Suppressor macrophage (primary cell): ENCODE data around the gene LTA4H.
"Not testable (repeated sequence)": the region's sequence is repeated elsewhere in the genome, so short reads cannot be mapped to it uniquely, and the experiment has no call there.

Source experiments
- DNase-seq, 4 experiments: peaks; one replicate each; pipeline ENCODE4 v3.0.0-alpha.2; 2020 to 2022

The LTA4H gene

GRCh38 chr12:95990136-95990535, 45.3 kb downstream of the LTA4H start:
- no peak for DNase-seq

- no peak for DNase-seq
Observed at GRCh38 chr12:95989504-95990123, 45.8 kb downstream of the LTA4H start.

- DNase-seq: no peak
Observed at GRCh38 chr12:95988506-95989275, 46.7 kb downstream of the LTA4H start.

GRCh38 chr12:95986635-95987570, 48.5 kb downstream of the LTA4H start:
- DNase-seq: no peak

- no peak for DNase-seq
Observed at GRCh38 chr12:95984682-95985081, 50.7 kb downstream of the LTA4H start.

GRCh38 chr12:95982602-95983001, 52.8 kb downstream of the LTA4H start:
- DNase-seq: no peak

- DNase-seq: no peak
Observed at GRCh38 chr12:95980437-95980836, 55.0 kb downstream of the LTA4H start.

GRCh38 chr12:95978774-95979173, 56.6 kb downstream of the LTA4H start:
- DNase-seq: no peak

GRCh38 chr12:95978351-95978750, 57.0 kb downstream of the LTA4H start:
- DNase-seq: no peak

- no peak for DNase-seq
Observed at GRCh38 chr12:95977764-95978305, 57.6 kb downstream of the LTA4H start.

GRCh38 chr12:95976416-95976832, 59.0 kb downstream of the LTA4H start:
- DNase-seq: no peak

GRCh38 chr12:95975491-95975890, 59.9 kb downstream of the LTA4H start:
- DNase-seq: no peak

GRCh38 chr12:95974358-95974757, 61.0 kb downstream of the LTA4H start:
- no peak for DNase-seq

- DNase-seq: no peak
Observed at GRCh38 chr12:95972832-95973456, 62.4 kb downstream of the LTA4H start.

GRCh38 chr12:95970905-95971304, 64.5 kb downstream of the LTA4H start:
- no peak for DNase-seq

GRCh38 chr12:95969116-95969515, 66.3 kb downstream of the LTA4H start:
- not testable (repeated sequence) for DNase-seq

GRCh38 chr12:95967301-95967700, 68.1 kb downstream of the LTA4H start:
- DNase-seq: no peak

GRCh38 chr12:95966287-95966870, 69.0 kb downstream of the LTA4H start:
- DNase-seq: no peak

GRCh38 chr12:95963096-95963495, 72.3 kb downstream of the LTA4H start:
- peak in 3 of 4 experiments; percentile 21 to 40 (median 36) for DNase-seq

GRCh38 chr12:95962222-95962621, 73.2 kb downstream of the LTA4H start:
- no peak for DNase-seq

GRCh38 chr12:95960241-95960640, 75.1 kb downstream of the LTA4H start:
- DNase-seq: peak in 2 of 4 experiments; percentile 17 to 20

GRCh38 chr12:95959107-95959506, 76.3 kb downstream of the LTA4H start:
- DNase-seq: peak; percentile 25 to 55 (median 44)
